22Rv1 (cell line): ENCODE data around the gene PSMA6.

Experiments
- H3K27ac ChIP-seq: fragments of 450-650 bp; 2 replicates; pipeline ENCODE4 v1.5.1; 2017
- ZFX ChIP-seq: fragments of 450-650 bp; IDR thresholded peaks from 2 replicates; pipeline ENCODE4 v1.6.1; 2017; ENCODE audit warnings: antibody characterized with exemption, borderline replicate concordance
- TF ChIP-seq, protein P1 (sequence below): fragments of 450-650 bp; IDR thresholded peaks from 2 replicates; pipeline ENCODE4 v1.5.1; 2017; ENCODE audit warnings: mild to moderate bottlenecking

PSMA6 gene

DNA sequence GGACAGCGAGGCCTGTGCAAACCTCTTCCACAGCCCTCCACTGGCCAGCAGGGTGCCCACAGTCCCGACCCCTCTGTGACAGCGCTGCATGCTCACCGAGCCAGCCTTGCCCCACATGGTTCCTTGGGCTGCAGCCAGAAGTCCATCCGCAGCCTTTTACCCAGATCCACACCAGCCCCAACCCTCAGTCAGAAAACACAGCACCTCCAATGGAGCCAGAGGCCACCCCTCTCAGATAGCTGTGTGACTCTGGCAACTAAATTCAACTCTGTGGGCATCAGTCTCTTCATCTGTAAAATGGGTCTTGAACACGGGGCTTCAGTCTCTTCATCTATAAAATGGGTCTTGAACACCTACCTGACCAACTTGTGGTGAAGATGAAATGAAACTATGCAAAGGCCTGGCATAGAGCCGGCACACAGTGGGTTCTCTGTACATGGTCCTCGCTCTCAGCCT is 74.4 kb downstream of the PSMA6 start:
- no peak for TF ChIP-seq ZFX
- TF ChIP-seq, protein P1, sequence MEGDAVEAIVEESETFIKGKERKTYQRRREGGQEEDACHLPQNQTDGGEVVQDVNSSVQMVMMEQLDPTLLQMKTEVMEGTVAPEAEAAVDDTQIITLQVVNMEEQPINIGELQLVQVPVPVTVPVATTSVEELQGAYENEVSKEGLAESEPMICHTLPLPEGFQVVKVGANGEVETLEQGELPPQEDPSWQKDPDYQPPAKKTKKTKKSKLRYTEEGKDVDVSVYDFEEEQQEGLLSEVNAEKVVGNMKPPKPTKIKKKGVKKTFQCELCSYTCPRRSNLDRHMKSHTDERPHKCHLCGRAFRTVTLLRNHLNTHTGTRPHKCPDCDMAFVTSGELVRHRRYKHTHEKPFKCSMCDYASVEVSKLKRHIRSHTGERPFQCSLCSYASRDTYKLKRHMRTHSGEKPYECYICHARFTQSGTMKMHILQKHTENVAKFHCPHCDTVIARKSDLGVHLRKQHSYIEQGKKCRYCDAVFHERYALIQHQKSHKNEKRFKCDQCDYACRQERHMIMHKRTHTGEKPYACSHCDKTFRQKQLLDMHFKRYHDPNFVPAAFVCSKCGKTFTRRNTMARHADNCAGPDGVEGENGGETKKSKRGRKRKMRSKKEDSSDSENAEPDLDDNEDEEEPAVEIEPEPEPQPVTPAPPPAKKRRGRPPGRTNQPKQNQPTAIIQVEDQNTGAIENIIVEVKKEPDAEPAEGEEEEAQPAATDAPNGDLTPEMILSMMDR: no peak
- no peak overlapping the region for H3K27ac ChIP-seq

DNA sequence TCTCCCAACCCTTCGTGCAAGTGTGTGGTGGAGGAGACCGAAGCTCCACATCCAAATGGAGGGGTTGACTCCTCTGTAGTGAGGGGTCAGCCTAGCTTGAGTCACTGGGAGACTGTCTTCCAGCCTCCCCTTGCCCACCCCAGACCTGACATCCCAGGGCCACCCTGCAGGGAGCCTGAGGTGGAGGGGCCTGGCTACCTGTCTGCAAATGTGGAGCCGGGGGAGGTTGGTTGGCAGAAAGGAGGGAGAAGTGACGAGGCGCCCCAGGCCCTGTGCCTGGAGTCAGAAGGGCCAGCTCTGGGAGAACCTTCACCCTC is 74.8 kb downstream of the PSMA6 start:
- no peak overlapping the region for H3K27ac ChIP-seq
- no peak for TF ChIP-seq ZFX
- TF ChIP-seq, protein P1: no peak
